Measurements from ENCODE around the gene MYBPC3. TPM values are rescaled to one million over a fixed set of nuclear protein-coding genes. Genes with fewer than 3 reads are reported as not detected.
"Not testable (repeated sequence)": the region's sequence is repeated elsewhere in the genome, so short reads cannot be mapped to it uniquely, and the experiment has no call there.

The MYBPC3 gene
- total RNA-seq, 1 experiment from 2014 or later = not detected

DNA sequence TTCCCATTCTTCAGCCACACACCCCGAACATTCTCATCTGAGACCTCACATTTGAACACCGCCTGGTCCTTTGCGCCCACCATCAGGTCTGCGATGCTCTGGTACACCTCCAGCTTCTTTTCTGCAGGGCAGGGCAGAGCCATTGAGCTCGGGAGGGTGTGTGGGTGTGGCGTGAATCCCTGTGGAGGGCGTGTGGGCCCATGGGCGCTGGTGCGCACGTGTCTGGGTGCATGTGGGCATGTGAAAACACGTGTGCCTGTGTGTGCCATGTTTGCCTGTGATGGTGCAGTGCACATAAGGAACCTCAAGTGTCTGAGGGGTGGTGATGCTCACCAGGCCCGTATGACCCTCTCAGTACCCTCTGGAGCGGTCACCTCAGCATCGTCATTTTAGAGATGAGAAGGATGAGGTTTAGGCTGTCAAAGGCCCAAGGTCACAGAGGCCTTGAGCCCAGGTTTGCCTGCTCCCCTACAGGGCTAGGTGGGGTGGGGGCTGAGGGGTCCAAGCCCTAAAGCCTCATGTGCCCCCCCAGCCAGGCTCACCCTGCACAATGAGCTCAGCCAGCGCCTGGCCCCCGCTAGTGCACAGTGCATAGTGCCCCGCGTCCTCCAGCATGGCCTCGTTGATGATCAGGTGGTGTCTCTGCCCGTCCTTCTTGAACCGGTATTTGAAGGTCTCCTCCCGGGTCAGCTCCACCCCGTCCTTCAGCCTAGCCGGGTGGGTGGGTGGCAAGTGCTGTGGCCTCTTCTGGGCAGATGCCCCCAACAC, 10.3 kb downstream of the MYBPC3 start:
- Histone ChIP-seq H3K27me3 (ENCODE audit: control insufficient read depth, insufficient read depth, low read length) (no peaks in the 10 kb centered on the region), H3K4me3 (ENCODE audit: insufficient read depth, low read depth, low read length) (no peak overlapping the region), H3K36me3 (replicated peaks; ENCODE audit: control insufficient read depth, insufficient read depth, low read length) (no peaks in the 10 kb centered on the region)
- no peak for DNase-seq

DNA sequence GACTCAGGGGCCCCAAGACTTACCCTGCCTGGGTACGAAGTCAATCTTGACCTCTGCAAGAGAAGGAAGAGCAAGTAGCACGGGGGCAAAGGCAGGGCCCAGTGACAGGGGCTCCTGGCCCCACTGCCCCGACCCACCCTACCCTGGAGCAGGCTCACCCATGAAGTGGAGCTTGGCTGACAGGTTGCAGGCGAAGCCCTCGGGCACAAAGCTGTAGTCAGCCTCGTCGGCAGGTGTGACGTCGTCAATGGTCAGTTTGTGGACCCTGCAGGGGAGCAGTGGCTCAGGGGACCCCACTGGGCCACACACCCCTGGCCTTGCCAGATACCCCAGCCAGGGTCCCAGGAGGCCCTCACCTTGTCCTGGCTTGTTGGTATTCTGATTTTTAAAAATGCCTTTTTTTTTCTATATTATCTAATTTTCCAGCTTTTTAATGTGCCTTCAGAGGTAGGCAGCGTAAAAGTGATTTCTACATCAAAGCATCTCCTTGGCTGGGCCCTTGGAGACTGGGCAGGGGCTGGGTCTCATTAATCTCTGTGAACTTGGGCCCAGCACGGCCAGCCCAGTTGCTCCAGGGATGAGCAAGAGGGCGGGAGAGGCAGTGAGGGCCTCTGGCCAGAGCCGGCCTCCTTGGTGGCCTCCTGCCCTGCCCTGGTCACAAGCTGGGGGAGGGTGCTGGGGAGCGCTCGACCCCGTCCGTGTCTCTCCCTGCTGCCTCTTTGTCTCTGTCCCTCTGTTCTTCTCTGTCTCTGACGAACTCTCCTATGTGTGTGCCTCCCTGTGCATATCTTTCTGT, 11.3 kb downstream of the MYBPC3 start:
- Histone ChIP-seq H3K4me3 (ENCODE audit: insufficient read depth, low read depth, low read length) (no peak overlapping the region), H3K27me3 (ENCODE audit: control insufficient read depth, insufficient read depth, low read length) (no peaks in the 10 kb centered on the region), H3K36me3 (replicated peaks; ENCODE audit: control insufficient read depth, insufficient read depth, low read length) (no peaks in the 10 kb centered on the region)
- no peak for DNase-seq

DNA sequence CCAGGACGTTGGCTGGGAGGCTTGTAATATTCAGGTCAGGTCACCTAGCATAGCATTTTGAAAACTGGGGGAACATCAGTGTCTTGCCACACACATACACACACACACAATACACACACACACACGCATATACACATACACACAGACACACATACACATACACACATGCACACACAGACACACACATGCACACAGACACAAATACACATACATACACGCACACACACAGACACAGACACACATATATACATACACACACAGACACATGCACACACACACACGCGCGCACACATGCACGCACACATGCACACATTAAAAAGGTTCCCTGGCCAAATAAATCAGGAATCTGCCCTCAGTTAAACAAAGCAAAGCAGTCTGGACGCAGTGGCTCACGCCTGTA, 12.5 kb downstream of the MYBPC3 start:
- H3K27me3 ChIP-seq (ENCODE audit: control insufficient read depth, insufficient read depth, low read length) = no peaks in the 10 kb centered on the region
- no peak for DNase-seq
- no peaks in the 10 kb centered on the region for H3K36me3 ChIP-seq (replicated peaks; ENCODE audit: control insufficient read depth, insufficient read depth, low read length)
- H3K4me3 ChIP-seq (ENCODE audit: insufficient read depth, low read depth, low read length) = no peak overlapping the region

DNA sequence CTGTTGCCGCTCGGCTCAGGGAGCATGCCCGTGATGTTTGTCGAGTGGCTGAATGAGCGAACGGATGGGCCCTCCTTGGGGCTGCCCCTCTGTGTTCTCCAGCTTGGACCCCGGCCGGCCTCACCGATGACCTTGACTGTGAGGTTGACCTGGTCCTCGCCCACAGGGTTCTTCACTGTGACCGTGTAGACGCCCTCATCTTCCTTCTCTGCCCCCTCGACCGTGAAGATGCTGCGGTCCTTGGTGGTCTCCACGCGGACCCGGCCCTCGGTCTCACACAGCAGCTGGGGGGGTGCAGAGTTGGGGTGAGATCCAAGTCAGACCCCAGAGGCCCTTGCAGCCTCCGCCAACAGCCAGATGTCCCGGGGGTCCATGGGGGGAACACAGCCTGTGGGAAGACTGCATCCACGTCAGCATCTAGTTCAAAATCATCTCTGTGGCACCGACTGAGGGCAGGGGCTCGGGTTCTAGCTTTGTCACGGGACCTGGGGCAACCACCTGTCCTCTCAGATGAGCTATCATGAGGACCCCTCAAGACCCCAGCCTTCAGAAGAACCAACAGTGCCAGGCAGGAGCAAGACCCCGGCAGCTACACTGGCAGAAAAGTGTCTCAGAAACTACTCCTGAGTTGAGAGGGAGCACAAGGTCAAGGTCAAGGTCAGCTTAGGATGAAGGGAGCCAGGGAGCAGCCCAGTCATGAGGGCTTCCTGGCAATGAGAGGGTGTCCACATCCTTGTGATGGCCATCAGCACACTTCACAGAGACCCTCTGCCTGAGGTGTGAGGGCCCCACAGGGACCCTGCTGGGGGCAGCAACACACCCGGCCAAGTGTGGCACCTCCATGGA, 13.9 kb downstream of the MYBPC3 start:
- no peaks in the 10 kb centered on the region for H3K36me3 ChIP-seq (replicated peaks; ENCODE audit: control insufficient read depth, insufficient read depth, low read length)
- no peak overlapping the region for H3K4me3 ChIP-seq (ENCODE audit: insufficient read depth, low read depth, low read length)
- DNase-seq = no peak
- no peaks in the 10 kb centered on the region for H3K27me3 ChIP-seq (ENCODE audit: control insufficient read depth, insufficient read depth, low read length)

DNA sequence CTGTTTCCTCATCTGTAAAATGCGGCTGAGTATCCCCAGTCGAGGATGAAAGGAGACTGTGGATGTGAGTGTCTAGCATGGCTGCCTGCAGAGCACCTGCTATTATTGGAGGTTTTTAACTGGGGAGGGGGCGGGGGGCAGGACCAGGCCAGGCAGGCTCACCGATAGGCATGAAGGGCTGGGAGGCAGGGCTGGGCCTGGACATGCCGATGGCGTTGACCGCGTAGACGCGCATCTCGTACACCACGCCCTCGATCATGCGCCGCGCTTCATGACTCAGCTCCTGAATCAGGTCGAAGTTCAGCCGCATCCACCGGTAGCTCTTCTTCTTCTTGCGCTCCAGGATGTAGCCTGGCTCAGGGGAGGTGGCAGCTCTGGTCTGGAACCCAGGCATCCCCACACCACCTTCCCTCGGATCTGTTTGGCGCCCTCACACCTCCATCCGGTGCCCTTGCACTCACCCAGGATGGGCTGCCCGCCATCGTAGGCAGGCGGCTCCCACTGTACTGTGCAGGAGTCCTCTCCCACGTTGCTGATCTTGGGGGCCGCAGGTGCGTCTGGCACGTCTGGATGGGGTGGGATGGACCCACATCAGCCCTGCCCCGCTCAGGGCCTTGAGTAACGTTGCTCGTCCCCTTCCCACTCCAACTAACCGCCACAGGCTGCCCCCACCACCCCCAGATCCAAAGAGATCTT, 15.1 kb downstream of the MYBPC3 start:
- Histone ChIP-seq H3K36me3 (replicated peaks; ENCODE audit: control insufficient read depth, insufficient read depth, low read length) (no peaks in the 10 kb centered on the region), H3K27me3 (ENCODE audit: control insufficient read depth, insufficient read depth, low read length) (no peaks in the 10 kb centered on the region), H3K4me3 (ENCODE audit: insufficient read depth, low read depth, low read length) (no peak overlapping the region)
- DNase-seq = no peak

DNA sequence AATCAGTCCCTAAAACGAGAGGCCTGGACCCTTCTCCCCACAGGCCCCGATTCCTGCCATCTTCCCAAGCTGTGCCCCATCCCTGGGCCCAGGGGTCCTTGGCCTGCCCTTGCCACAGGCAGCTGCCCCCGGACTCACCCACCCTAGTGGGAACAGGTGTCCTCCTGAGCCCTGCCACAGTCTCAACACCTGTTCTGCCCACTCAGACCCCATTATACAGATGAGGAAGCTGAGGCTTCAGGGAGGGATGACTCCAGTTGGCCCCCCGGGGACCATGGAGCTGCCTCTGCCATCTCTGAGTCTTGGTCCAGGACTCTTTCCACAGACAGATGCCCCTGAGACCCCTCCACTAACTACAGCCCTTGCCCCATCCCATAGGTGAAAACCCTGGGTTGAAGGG, 15.9 kb downstream of the MYBPC3 start:
- DNase-seq = no peak
- Histone ChIP-seq H3K27me3 (ENCODE audit: control insufficient read depth, insufficient read depth, low read length) (no peaks in the 10 kb centered on the region), H3K4me3 (ENCODE audit: insufficient read depth, low read depth, low read length) (no peak overlapping the region), H3K36me3 (replicated peaks; ENCODE audit: control insufficient read depth, insufficient read depth, low read length) (no peaks in the 10 kb centered on the region)

DNA sequence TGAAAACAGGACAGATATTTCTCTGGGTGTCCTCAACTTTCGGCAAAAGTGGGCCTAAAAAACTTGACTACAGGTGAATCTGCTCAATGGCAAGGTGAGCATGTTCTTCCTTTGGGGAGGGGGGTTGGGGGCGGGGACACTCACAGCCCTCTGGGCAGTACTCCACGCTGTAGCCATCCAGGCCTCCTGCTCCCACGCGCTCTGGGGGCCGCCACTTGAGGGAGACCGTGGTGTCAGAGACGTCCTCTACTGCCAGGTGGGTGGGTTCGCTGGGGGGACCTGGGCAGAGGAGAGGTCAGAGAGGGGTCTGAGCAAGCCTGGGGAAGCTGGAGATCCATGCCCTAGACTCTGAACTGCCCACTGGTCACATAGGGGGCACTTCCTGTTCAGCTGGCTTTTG, 16.8 kb downstream of the MYBPC3 start:
- DNase-seq = peak; percentile 74
- Histone ChIP-seq H3K36me3 (replicated peaks; ENCODE audit: control insufficient read depth, insufficient read depth, low read length) (no peaks in the 10 kb centered on the region), H3K4me3 (ENCODE audit: insufficient read depth, low read depth, low read length) (no peak overlapping the region), H3K27me3 (ENCODE audit: control insufficient read depth, insufficient read depth, low read length) (no peaks in the 10 kb centered on the region)

DNA sequence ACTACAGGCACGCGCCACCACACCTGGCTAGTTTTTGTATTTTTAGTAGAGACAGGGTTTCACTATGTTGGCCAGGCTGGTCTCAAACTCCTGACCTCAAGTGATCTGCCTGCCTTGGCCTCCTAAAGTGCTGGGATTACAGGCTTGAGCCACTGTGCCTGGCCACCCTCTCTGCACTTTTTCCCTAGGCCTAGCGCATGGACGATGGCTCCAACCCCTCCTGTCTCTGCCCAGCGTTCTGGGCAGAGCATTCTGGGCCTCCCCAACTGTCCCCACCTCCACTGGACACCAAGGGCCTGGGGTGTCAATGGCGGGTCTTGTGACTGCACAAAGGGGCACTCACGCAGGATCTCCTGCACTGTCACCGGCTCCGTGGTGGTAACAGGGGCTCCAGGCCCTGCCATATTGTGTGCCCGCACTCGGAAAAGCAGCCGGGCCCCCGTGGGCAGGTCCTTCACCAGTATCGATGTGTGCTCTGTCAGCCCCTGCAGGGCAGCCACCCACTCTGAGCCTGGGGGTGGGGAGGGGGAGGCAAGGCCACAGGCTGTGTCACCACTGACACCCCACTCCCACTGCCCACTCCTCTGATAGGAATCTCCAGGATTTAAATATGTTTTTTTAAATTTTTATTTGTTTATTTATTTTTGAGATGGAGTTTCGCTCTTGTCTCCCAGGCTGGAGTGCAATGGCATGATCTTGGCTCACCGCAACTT, 17.6 kb downstream of the MYBPC3 start:
- H3K27me3 ChIP-seq (ENCODE audit: control insufficient read depth, insufficient read depth, low read length); DNase-seq; H3K36me3 ChIP-seq (replicated peaks; ENCODE audit: control insufficient read depth, insufficient read depth, low read length); H3K4me3 ChIP-seq (ENCODE audit: insufficient read depth, low read depth, low read length): not testable (repeated sequence)

DNA sequence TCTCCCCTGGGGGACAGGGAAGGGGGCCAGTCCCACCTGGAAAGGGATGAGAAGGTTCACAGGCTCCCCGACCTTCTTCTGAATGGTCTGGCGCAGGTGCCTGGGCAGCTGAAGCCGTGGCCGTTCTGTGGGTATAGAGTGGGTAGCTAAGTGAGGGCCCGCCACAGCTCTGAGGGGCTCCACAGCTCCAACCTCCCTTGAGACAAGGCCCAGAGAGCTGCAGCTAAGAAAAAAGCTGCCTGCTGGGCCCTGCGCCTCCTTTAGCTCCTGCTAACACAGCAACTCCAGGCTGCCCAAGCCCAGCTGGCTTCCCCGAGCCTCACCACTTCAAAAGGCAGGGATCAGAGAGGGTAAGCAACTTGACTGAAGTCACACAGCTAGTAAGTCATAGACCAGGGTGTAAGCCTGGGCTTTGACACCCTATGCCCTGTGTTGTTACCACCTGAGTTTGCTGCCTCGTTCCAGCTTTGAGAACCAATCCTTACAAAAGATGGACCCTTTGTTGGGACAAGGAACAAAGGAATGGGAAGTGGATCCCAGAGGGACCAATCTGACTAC, 18.5 kb downstream of the MYBPC3 start:
- Histone ChIP-seq H3K4me3 (ENCODE audit: insufficient read depth, low read depth, low read length) (no peak overlapping the region), H3K36me3 (replicated peaks; ENCODE audit: control insufficient read depth, insufficient read depth, low read length) (peaks cover 3% of the 10 kb centered on the region), H3K27me3 (ENCODE audit: control insufficient read depth, insufficient read depth, low read length) (no peaks in the 10 kb centered on the region)
- DNase-seq = peak; percentile 33

DNA sequence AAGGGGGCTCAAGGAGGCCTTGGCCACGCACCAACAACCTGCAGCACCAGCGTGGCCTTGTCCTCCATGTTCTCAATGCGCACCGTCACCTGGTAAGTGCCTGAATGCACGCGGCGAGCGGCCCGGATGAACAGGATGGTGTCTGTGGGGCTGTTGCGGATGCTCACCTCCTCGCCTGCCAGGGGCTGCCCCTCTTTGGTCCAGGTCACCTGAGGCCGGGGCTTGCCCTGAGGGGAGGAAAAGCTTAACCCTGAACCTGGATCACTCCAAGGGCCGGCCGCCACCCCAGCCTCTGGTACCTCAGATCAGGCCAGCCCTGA, 19.0 kb downstream of the MYBPC3 start:
- H3K4me3 ChIP-seq (ENCODE audit: insufficient read depth, low read depth, low read length) = no peak overlapping the region
- DNase-seq = peak; percentile 60
- H3K36me3 ChIP-seq (replicated peaks; ENCODE audit: control insufficient read depth, insufficient read depth, low read length) = peaks cover 5% of the 10 kb centered on the region

DNA sequence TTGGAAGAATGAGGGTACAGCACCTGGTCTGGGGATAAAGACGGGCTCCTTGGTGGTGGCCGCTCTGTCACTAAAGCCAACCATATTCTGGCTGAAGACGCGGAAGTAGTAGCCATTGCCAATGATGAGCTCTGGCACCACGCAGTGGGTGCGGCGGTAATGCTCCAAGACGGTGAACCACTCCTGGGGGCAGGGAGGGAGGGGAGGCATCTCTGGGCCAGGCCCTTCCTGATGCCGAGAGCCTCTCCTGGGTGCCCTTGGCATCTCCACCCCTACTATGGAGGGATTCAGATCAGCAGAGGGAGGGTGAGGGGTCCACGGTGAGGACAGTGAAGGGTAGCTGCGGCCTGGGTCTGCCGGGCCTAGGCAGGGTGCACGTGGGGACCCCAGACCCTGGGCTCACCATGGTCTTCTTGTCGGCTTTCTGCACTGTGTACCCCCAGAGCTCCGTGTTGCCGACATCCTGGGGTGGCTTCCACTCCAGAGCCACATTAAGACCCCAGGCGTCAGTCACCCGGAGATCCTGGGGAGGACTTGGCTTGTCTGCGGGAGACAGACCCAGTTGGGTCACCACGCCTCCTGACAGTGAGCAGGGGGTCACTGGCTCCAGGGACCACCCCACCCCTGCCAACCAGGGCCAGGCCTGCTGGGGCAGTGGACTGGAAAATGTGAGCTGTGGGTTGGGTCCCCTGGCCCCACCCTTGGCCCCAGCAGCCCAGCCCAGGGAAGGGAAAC, 19.5 kb downstream of the MYBPC3 start:
- peaks cover 6% of the 10 kb centered on the region for H3K36me3 ChIP-seq (replicated peaks; ENCODE audit: control insufficient read depth, insufficient read depth, low read length)

More for the DNA sequence above, 19.0 kb downstream of the MYBPC3 start:
- no peaks in the 10 kb centered on the region for H3K27me3 ChIP-seq (ENCODE audit: control insufficient read depth, insufficient read depth, low read length)

DNA sequence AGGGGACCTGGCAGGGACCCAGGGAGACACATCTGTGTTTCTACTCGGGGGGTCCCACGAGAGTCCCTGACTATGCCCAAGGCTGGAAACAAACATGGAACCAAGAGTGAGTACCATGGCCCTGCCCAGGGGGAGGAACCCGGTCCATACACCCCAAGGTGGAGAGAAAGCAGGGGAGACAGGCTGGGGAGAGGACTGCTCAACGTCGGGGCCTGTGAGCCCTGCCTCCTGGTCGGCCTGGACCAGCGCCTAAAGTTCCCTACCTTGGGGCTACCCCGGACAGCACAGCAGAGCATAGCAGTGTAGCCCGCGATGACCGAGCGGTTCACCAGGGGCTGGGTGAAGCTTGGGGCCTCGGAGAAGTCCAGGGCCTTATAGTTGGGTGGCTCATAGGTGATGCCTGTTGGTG, 20.2 kb downstream of the MYBPC3 start:
- Histone ChIP-seq H3K4me3 (ENCODE audit: insufficient read depth, low read depth, low read length) (no peak overlapping the region), H3K36me3 (replicated peaks; ENCODE audit: control insufficient read depth, insufficient read depth, low read length) (peaks cover 6% of the 10 kb centered on the region), H3K27me3 (ENCODE audit: control insufficient read depth, insufficient read depth, low read length) (no peaks in the 10 kb centered on the region)
- peak; percentile 54 for DNase-seq

More for the DNA sequence above, 19.5 kb downstream of the MYBPC3 start:
- H3K4me3 ChIP-seq (ENCODE audit: insufficient read depth, low read depth, low read length) = no peak overlapping the region
- H3K27me3 ChIP-seq (ENCODE audit: control insufficient read depth, insufficient read depth, low read length) = no peaks in the 10 kb centered on the region
- DNase-seq = peak; percentile 64

Measured in H7 (cell line).